Osteocyte (in vitro differentiated cells): ENCODE data around the gene MIS18BP1. TPM values are rescaled to one million over a fixed set of nuclear protein-coding genes. Genes with fewer than 3 reads are reported as not detected.
A peak's percentile ranks its signal among the peaks of the same experiment; 100 is the strongest.

Source experiments
- DNase-seq: peaks from one replicate; pipeline ENCODE4 v3.0.0; 2021; ENCODE audit warnings: mixed read lengths; ENCODE audit not compliant: unreplicated experiment; ENCODE audit errors: extremely low spot score
- H3K27ac Mint-ChIP-seq: one replicate; pipeline ENCODE4 v1.8.0; 2021; ENCODE audit warnings: mild to moderate bottlenecking, mixed read lengths; ENCODE audit not compliant: unreplicated experiment
- H3K27me3 Mint-ChIP-seq: one replicate; pipeline ENCODE4 v1.8.0; 2021; ENCODE audit warnings: mixed read lengths; ENCODE audit not compliant: unreplicated experiment
- H3K36me3 Mint-ChIP-seq: one replicate; pipeline ENCODE4 v1.8.0; 2021; ENCODE audit warnings: mixed read lengths; ENCODE audit not compliant: unreplicated experiment
- H3K4me1 Mint-ChIP-seq: one replicate; pipeline ENCODE4 v1.8.0; 2021; ENCODE audit warnings: mixed read lengths; ENCODE audit not compliant: unreplicated experiment
- H3K4me3 Mint-ChIP-seq: one replicate; pipeline ENCODE4 v1.8.0; 2021; ENCODE audit warnings: mild to moderate bottlenecking, moderate library complexity, mixed read lengths; ENCODE audit not compliant: unreplicated experiment
- H3K9me3 Mint-ChIP-seq: one replicate; pipeline ENCODE4 v1.8.0; 2021; ENCODE audit warnings: mixed read lengths; ENCODE audit not compliant: unreplicated experiment
- total RNA-seq: library from RNA; stranded (reverse); gene quantifications from 2 replicates; pipeline ENCODE4 v1.2.1, GENCODE V29; 2021
- TF ChIP-seq, protein P1 (sequence below): fragments of 200-600 bp; sonication (generic); IDR thresholded peaks from 2 replicates; pipeline ENCODE4 v1.5.0; 2021; ENCODE audit warnings: antibody characterized with exemption, mild to moderate bottlenecking, moderate library complexity

The MIS18BP1 gene
- total RNA-seq, 1 donor from 2014 or later: 14.2 TPM

- H3K27me3 Mint-ChIP-seq: no peaks in the 10 kb centered on the region
- TF ChIP-seq, protein P1, sequence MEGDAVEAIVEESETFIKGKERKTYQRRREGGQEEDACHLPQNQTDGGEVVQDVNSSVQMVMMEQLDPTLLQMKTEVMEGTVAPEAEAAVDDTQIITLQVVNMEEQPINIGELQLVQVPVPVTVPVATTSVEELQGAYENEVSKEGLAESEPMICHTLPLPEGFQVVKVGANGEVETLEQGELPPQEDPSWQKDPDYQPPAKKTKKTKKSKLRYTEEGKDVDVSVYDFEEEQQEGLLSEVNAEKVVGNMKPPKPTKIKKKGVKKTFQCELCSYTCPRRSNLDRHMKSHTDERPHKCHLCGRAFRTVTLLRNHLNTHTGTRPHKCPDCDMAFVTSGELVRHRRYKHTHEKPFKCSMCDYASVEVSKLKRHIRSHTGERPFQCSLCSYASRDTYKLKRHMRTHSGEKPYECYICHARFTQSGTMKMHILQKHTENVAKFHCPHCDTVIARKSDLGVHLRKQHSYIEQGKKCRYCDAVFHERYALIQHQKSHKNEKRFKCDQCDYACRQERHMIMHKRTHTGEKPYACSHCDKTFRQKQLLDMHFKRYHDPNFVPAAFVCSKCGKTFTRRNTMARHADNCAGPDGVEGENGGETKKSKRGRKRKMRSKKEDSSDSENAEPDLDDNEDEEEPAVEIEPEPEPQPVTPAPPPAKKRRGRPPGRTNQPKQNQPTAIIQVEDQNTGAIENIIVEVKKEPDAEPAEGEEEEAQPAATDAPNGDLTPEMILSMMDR: no peak
- H3K4me3 Mint-ChIP-seq: no peak overlapping the region
- no peaks in the 10 kb centered on the region for H3K4me1 Mint-ChIP-seq
- peaks cover 2% of the 10 kb centered on the region for H3K36me3 Mint-ChIP-seq
- DNase-seq: no peak
- no peaks in the 10 kb centered on the region for H3K9me3 Mint-ChIP-seq
- H3K27ac Mint-ChIP-seq: no peak overlapping the region
These were observed 67.7 kb downstream of the MIS18BP1 start for GRCh38 chr14:45185100-45185814.

DNA sequence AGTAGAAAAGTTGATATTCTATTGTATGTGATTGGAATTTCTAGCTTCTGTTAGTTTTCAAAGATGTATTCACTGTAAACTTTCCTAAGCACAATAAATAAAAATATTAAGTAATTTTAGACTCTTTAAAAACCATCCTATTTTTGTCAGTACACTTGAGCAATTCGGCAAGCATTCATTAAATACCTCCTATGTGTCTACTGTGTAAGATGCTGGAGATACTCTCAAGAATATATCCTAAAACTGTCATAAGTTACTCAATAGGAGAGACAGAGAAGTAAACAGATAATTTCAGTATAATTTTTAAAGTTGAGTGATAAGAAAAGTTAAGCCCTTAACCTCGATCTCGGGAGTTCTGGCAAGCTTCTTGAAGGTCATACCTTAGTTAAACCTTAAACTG is 71.2 kb downstream of the MIS18BP1 start:
- TF ChIP-seq, protein P1: no peak
- H3K4me3 Mint-ChIP-seq: no peak overlapping the region
- no peak for DNase-seq
- H3K27me3 Mint-ChIP-seq: no peaks in the 10 kb centered on the region
- H3K36me3 Mint-ChIP-seq: no peaks in the 10 kb centered on the region
- H3K4me1 Mint-ChIP-seq: peaks cover 3% of the 10 kb centered on the region
- H3K27ac Mint-ChIP-seq: no peak overlapping the region
- no peaks in the 10 kb centered on the region for H3K9me3 Mint-ChIP-seq

DNA sequence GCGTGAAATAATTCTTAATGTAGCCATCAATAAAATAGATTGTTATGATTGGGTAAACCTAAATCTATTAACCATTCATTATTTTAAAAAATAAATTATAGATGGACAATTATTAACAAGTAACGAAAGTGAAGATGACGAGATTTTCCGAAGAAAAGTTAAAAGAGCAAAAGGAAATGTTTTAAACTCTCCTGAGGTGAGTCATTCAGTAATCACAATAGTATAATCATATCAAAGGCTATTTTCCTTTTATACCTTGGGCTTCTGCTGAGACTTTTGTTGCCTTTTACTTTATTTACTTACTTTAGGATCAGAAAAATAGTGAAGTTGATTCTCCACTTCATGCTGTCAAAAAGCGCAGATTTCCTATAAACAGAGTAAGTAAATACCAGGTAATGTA is 71.7 kb downstream of the MIS18BP1 start:
- TF ChIP-seq, protein P1: no peak
- no peak for DNase-seq
- Mint-ChIP-seq H3K27ac (no peak overlapping the region), H3K4me1 (peaks cover 3% of the 10 kb centered on the region), H3K27me3 (no peaks in the 10 kb centered on the region), H3K4me3 (no peak overlapping the region), H3K9me3 (no peaks in the 10 kb centered on the region), H3K36me3 (no peaks in the 10 kb centered on the region)

- DNase-seq: no peak
- TF ChIP-seq, protein P1: no peak
- no peaks in the 10 kb centered on the region for H3K27me3 Mint-ChIP-seq
- H3K9me3 Mint-ChIP-seq: no peaks in the 10 kb centered on the region
- peaks cover 3% of the 10 kb centered on the region for H3K4me1 Mint-ChIP-seq
- peak overlapping the region; percentile 45 for H3K27ac Mint-ChIP-seq
- H3K36me3 Mint-ChIP-seq: no peaks in the 10 kb centered on the region
- H3K4me3 Mint-ChIP-seq: no peak overlapping the region
These were observed 75.9 kb downstream of the MIS18BP1 start for GRCh38 chr14:45177076-45177475.

DNA sequence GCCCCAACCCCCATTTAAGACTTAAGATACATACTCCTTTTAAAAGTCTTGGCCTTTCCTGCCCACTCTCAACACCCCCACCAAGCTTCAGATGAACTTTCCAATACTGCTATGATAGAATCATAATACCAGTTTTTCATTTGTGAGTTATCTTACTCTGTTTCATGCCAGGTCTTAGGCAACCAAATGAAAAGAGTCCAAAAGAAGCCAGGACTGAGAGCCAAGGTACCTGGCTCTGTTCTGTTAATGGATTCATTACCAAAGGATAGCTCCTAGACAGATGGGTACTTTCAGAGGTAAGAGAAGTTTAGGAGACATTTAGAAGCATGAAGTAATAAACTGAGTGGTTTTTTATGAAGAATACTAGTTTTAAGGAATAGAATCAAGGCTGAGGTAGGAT is 83.1 kb downstream of the MIS18BP1 start:
- no peak for DNase-seq

More for the DNA sequence above, 83.1 kb downstream of the MIS18BP1 start:
- H3K27me3 Mint-ChIP-seq: no peaks in the 10 kb centered on the region
- TF ChIP-seq, protein P1: no peak
- H3K9me3 Mint-ChIP-seq: no peaks in the 10 kb centered on the region
- H3K36me3 Mint-ChIP-seq: peaks cover 4% of the 10 kb centered on the region
- no peak overlapping the region for H3K4me3 Mint-ChIP-seq
- no peaks in the 10 kb centered on the region for H3K4me1 Mint-ChIP-seq
- no peak overlapping the region for H3K27ac Mint-ChIP-seq
